ENCODE measurements around the gene CYP1A1.

GRCh38 chr15:74696808-74697207 lies 28.5 kb downstream of the CYP1A1 start:
- TF ChIP-seq CTCF (IDR thresholded peaks at IDR 0.05; ENCODE audit: poor library complexity), result no peak
- no peak for TF ChIP-seq EZH2 (IDR thresholded peaks at IDR 0.05; ENCODE audit: borderline replicate concordance)
- TF ChIP-seq EZH2phosphoT487 (IDR thresholded peaks at IDR 0.05; ENCODE audit: low read depth, severe bottlenecking, unreplicated experiment), result no peak
